NB4 (cell line): Measurements from ENCODE around the gene CDKN2AIP.

Source experiments
- DNase-seq: peaks from one replicate; pipeline ENCODE4 v3.0.0; 2010; ENCODE audit warnings: low read depth
- H3K4me3 ChIP-seq: one replicate; pipeline ENCODE4 v1.5.1; 2011; ENCODE audit warnings: mild to moderate bottlenecking, low read depth, low read length, moderate library complexity
- CTCF ChIP-seq: IDR thresholded peaks from one replicate; pipeline ENCODE4 v1.5.1; 2012; ENCODE audit warnings: low read depth, low read length
- MYC ChIP-seq: IDR thresholded peaks from 2 replicates; pipeline ENCODE4 v1.6.1; 2011; ENCODE audit warnings: low read depth, low read length
- POLR2A ChIP-seq: IDR thresholded peaks from 2 replicates; pipeline ENCODE4 v1.6.1; 2011; ENCODE audit warnings: mild to moderate bottlenecking; ENCODE audit not compliant: insufficient read length; ENCODE audit errors: extremely low read depth
- TF ChIP-seq, protein P1 (sequence below): IDR thresholded peaks from 2 replicates; pipeline ENCODE4 v1.6.1; 2011; ENCODE audit warnings: low read depth, low read length

CDKN2AIP gene

DNA sequence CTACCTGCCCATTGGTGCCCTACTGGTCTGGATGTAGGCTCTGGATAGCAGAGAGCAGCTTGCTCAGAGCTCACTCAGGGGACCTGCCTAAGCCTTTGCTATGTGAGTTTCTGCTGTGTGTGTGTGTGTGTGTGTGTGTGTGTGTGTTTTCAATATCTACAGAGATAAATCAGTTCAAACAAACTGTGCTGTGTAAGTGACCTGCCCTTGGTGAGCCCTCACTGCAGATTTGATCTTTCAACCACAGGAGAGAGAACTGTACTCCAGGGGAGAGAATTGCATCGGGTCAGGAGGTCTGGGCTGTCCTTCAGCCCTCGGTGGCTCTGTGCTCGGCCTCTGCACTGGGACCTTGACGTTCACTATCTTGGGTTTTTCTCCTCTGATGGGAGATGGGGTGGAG, 35.0 kb upstream of the CDKN2AIP start:
- TF ChIP-seq, protein P1, sequence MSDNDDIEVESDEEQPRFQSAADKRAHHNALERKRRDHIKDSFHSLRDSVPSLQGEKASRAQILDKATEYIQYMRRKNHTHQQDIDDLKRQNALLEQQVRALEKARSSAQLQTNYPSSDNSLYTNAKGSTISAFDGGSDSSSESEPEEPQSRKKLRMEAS: no peak
- no peak for TF ChIP-seq MYC
- TF ChIP-seq CTCF: no peak
- no peak for TF ChIP-seq POLR2A
- no peak for DNase-seq

DNA sequence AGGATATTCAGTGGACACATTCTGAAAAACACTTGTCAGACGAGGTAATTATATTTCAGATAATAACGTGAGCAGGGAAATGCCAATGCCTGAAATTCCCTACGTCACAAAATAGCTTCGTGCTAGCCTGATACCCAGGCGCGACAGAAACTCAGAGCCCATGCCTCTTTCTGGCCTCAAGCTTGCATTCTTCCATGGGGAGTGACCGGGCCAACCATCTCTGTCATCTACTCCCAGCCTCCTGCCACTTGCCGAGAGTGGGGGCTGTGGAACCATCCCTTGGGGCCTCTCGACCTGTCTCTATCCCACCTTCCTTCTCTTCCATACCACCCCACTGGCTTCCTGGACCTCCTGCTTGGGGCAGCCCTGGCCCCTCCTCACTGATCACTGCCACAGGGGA, 34.5 kb upstream of the CDKN2AIP start:
- no peak for DNase-seq
- no peak overlapping the region for H3K4me3 ChIP-seq
- TF ChIP-seq MYC (no peak), POLR2A (no peak), CTCF (no peak)
- TF ChIP-seq, protein P1: no peak

More for the DNA sequence above, 35.0 kb upstream of the CDKN2AIP start:
- no peak overlapping the region for H3K4me3 ChIP-seq

DNA sequence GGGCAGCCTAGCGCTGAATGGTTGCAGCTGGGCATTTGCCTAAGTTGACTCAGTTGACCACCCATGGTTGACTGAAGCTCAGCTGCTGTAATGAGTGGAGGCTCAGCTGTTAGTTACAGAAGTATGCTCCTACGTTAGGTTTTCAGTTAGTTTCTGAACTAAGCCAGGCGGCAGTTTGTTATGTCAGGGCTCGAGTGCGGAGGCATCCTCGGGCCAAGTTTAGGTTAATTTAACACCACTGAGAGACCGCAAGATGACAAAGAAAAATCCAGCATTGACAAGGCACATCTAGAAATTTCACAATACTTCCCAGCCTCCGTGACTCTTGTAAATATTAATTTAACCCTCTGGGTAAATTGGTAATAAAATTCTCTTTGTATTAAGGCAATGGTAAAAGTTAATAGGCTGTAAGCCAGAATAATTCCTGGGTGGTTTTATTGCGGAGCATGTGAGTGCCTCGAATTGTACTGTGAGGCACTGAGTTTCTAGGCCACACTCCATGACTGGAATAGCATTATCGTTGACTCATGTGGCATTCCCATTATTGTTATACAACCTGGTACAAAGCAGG, 33.1 kb upstream of the CDKN2AIP start:
- H3K4me3 ChIP-seq: no peak overlapping the region

GRCh38 chr4:183412821-183413220, 31.6 kb upstream of the CDKN2AIP start:
- TF ChIP-seq POLR2A (no peak), CTCF (no peak), MYC (no peak)
- TF ChIP-seq, protein P1: no peak
- DNase-seq: no peak
- no peak overlapping the region for H3K4me3 ChIP-seq

More for the DNA sequence above, 33.1 kb upstream of the CDKN2AIP start:
- no peak for DNase-seq
- TF ChIP-seq MYC (no peak), CTCF (no peak), POLR2A (no peak)
- TF ChIP-seq, protein P1: no peak

- no peak overlapping the region for H3K4me3 ChIP-seq
- no peak for DNase-seq
- TF ChIP-seq, protein P1: no peak
- TF ChIP-seq MYC: no peak
- TF ChIP-seq POLR2A: no peak
- TF ChIP-seq CTCF: no peak
Measured at GRCh38 chr4:183413234-183414200, 30.9 kb upstream of the CDKN2AIP start.
